NCI-H2107 treated with DMSO at 0.1 percent for 48 hours (cell line): ENCODE results near the gene IL12RB1.
"Not testable (repeated sequence)": the region's sequence is repeated elsewhere in the genome, so short reads cannot be mapped to it uniquely, and the experiment has no call there.

Experiments used
- DNase-seq: peaks from one replicate; lab custom pipeline; 2025; ENCODE audit not compliant: unreplicated experiment; lab: John Stamatoyannopoulos, UW

IL12RB1 gene

GRCh38 chr19:18112989-18113478 is 26.3 kb upstream of the IL12RB1 start:
- peak; percentile 59 for DNase-seq

- no peak for DNase-seq
These were observed 24.0 kb upstream of the IL12RB1 start for GRCh38 chr19:18110609-18111232.

- DNase-seq = no peak
These were observed 23.2 kb upstream of the IL12RB1 start for GRCh38 chr19:18109733-18110608.

- no peak for DNase-seq
These were observed 22.6 kb upstream of the IL12RB1 start for GRCh38 chr19:18109341-18109732.

- DNase-seq = no peak
These were observed 22.2 kb upstream of the IL12RB1 start for GRCh38 chr19:18108897-18109296.

GRCh38 chr19:18107235-18107634 is 20.5 kb upstream of the IL12RB1 start:
- DNase-seq = no peak

- not testable (repeated sequence) for DNase-seq
These were observed 18.5 kb upstream of the IL12RB1 start for GRCh38 chr19:18105259-18105658.

GRCh38 chr19:18104793-18105131 is 18.0 kb upstream of the IL12RB1 start:
- no peak for DNase-seq

- no peak for DNase-seq
These were observed 16.3 kb upstream of the IL12RB1 start for GRCh38 chr19:18102916-18103542.

- no peak for DNase-seq
These were observed 14.5 kb upstream of the IL12RB1 start for GRCh38 chr19:18101268-18101667.

- no peak for DNase-seq
These were observed 14.0 kb upstream of the IL12RB1 start for GRCh38 chr19:18100710-18101109.

GRCh38 chr19:18099623-18099995 is 12.9 kb upstream of the IL12RB1 start:
- DNase-seq = no peak

GRCh38 chr19:18098891-18099622 is 12.3 kb upstream of the IL12RB1 start:
- DNase-seq = no peak

GRCh38 chr19:18097993-18098890 is 11.5 kb upstream of the IL12RB1 start:
- no peak for DNase-seq

- DNase-seq = no peak
These were observed 10.7 kb upstream of the IL12RB1 start, which contains the start of gene MAST3 for GRCh38 chr19:18097217-18097992. Gene MAST3 (plus strand): TSS chr19:18097778. CDS start chr19:18097793, 15 bp downstream.

GRCh38 chr19:18096258-18096657 is 9.5 kb upstream of the IL12RB1 start:
- DNase-seq = no peak

- DNase-seq = no peak
These were observed 6.9 kb upstream of the IL12RB1 start for GRCh38 chr19:18093439-18094161.

GRCh38 chr19:18091217-18091608 is 4.5 kb upstream of the IL12RB1 start:
- DNase-seq = no peak
